ENCODE data around the gene BLOC1S1.

The BLOC1S1 gene

GRCh38 chr12:55695349-55695748 is 20.5 kb upstream of the BLOC1S1 start:
- DNase-seq, result no peak

GRCh38 chr12:55696141-55696540 is 19.7 kb upstream of the BLOC1S1 start:
- DNase-seq, result no peak

- no peak for DNase-seq
Observed at GRCh38 chr12:55696796-55697462, 18.9 kb upstream of the BLOC1S1 start.

GRCh38 chr12:55697686-55698085 is 18.2 kb upstream of the BLOC1S1 start:
- DNase-seq, result no peak

GRCh38 chr12:55698241-55698955 is 17.4 kb upstream of the BLOC1S1 start:
- no peak for DNase-seq

- DNase-seq, result no peak
Observed at GRCh38 chr12:55698965-55699364, 16.9 kb upstream of the BLOC1S1 start.

GRCh38 chr12:55699471-55700055 is 16.3 kb upstream of the BLOC1S1 start:
- no peak for DNase-seq

GRCh38 chr12:55700255-55701018 is 15.4 kb upstream of the BLOC1S1 start:
- no peak for DNase-seq

- no peak for DNase-seq
Observed at GRCh38 chr12:55702861-55703260, 13.0 kb upstream of the BLOC1S1 start.

- DNase-seq, result no peak
Observed at GRCh38 chr12:55703288-55703687, 12.6 kb upstream of the BLOC1S1 start.

- DNase-seq, result no peak
Observed at GRCh38 chr12:55703901-55704761, 11.7 kb upstream of the BLOC1S1 start.

GRCh38 chr12:55704824-55705718 is 10.8 kb upstream of the BLOC1S1 start:
- DNase-seq, result no peak

- no peak for DNase-seq
Observed at GRCh38 chr12:55705782-55706402, 10.0 kb upstream of the BLOC1S1 start.

- DNase-seq, result no peak
Observed at GRCh38 chr12:55706568-55707218, 9.2 kb upstream of the BLOC1S1 start.

- no peak for DNase-seq
Observed at GRCh38 chr12:55707219-55707671, 8.6 kb upstream of the BLOC1S1 start.

- peak; percentile 62 for DNase-seq
Observed at GRCh38 chr12:55707841-55708694, 7.8 kb upstream of the BLOC1S1 start, which contains the start of gene ITGA7. Gene ITGA7, minus strand, starts transcription at chr12:55707904. Its CDS starts 222 bp downstream, at chr12:55707682.

GRCh38 chr12:55708695-55709233 is 7.1 kb upstream of the BLOC1S1 start:
- DNase-seq, result no peak

- DNase-seq, result no peak
Observed at GRCh38 chr12:55711786-55712553, 3.9 kb upstream of the BLOC1S1 start.

All from NCI-H1105 (cell line).